SH-SY5Y (cell line): Measurements from ENCODE around the gene FBXL15.

Experiments
- GATA2 ChIP-seq: IDR thresholded peaks from 2 replicates; pipeline ENCODE4 v1.6.1; 2011; ENCODE audit warnings: mild to moderate bottlenecking, low read depth, low read length
- GATA3 ChIP-seq: IDR thresholded peaks from 2 replicates; pipeline ENCODE4 v1.6.1; 2011; ENCODE audit warnings: low read depth, mild to moderate bottlenecking, low read length, moderate library complexity

GRCh38 chr10:102429468-102429867 is 8.8 kb downstream of the FBXL15 start:
- TF ChIP-seq GATA2 (no peak), GATA3 (no peak)
